ENCODE measurements around the gene ZNF106.

Gene ZNF106

GRCh38 chr15:42498212-42499068 lies 7.5 kb upstream of the ZNF106 start:
- no peak overlapping the region for H3K4me3 ChIP-seq (ENCODE audit: low read depth, low read length)
- TF ChIP-seq CTCF (IDR thresholded peaks at IDR 0.05; ENCODE audit: borderline replicate concordance, insufficient read depth, low read depth, low read length) = no peak

GRCh38 chr15:42495361-42496212 lies 4.6 kb upstream of the ZNF106 start, which contains the start of gene SNAP23:
SNAP23 (plus strand) TSS chr15:42495634; CDS start chr15:42511847, 16,213 bp downstream.
- TF ChIP-seq CTCF (IDR thresholded peaks at IDR 0.05; ENCODE audit: borderline replicate concordance, insufficient read depth, low read depth, low read length) = no peak
- H3K4me3 ChIP-seq (ENCODE audit: low read depth, low read length) = peak within 1 kb of the TSS; percentile 81

- no peak for TF ChIP-seq CTCF (IDR thresholded peaks at IDR 0.05; ENCODE audit: borderline replicate concordance, insufficient read depth, low read depth, low read length)
- peak overlapping the region; percentile 81 for H3K4me3 ChIP-seq (ENCODE audit: low read depth, low read length)
Measured at GRCh38 chr15:42494998-42495360, 4.0 kb upstream of the ZNF106 start.

- H3K4me3 ChIP-seq (ENCODE audit: low read depth, low read length) = no peak overlapping the region
- TF ChIP-seq CTCF (IDR thresholded peaks at IDR 0.05; ENCODE audit: borderline replicate concordance, insufficient read depth, low read depth, low read length) = no peak
Measured at GRCh38 chr15:42493679-42494078, 2.7 kb upstream of the ZNF106 start.

GRCh38 chr15:42491539-42492225 lies 741 bp upstream of the ZNF106 start:
- TF ChIP-seq CTCF (IDR thresholded peaks at IDR 0.05; ENCODE audit: borderline replicate concordance, insufficient read depth, low read depth, low read length) = no peak
- H3K4me3 ChIP-seq (ENCODE audit: low read depth, low read length) = peak overlapping the region; percentile 88

GRCh38 chr15:42490291-42490670 lies 660 bp downstream of the ZNF106 start:
- peak overlapping the region; percentile 88 for H3K4me3 ChIP-seq (ENCODE audit: low read depth, low read length)
- no peak for TF ChIP-seq CTCF (IDR thresholded peaks at IDR 0.05; ENCODE audit: borderline replicate concordance, insufficient read depth, low read depth, low read length)

Measured in GM12875 (cell line).